CD4-positive, CD25-positive, alpha-beta regulatory T cell (primary cell): ENCODE results near the gene TTL. TPM values are rescaled to one million over a fixed set of nuclear protein-coding genes. Genes with fewer than 3 reads are reported as not detected.
"Not testable (repeated sequence)": the region's sequence is repeated elsewhere in the genome, so short reads cannot be mapped to it uniquely, and the experiment has no call there.

ENCODE experiments used
- ATAC-seq, 2 donors: fragments of 150-1000 bp; cut with Tn5 transposase; one replicate each; pipeline ENCODE4 v1.10.0; 2021; ENCODE audit warnings: low read depth in 2 of 2, moderate number of reproducible peaks in 2 of 2, moderate library complexity in 1 of 2
- DNase-seq, 3 donors: peaks; one replicate each; pipeline versions ENCODE4 v3.0.0 to v3.0.0-alpha.2; 2012 to 2022; ENCODE audit warnings: mixed read lengths in 1 of 3
- H3K27ac ChIP-seq: one replicate; pipeline ENCODE4 v1.7.0; 2013; ENCODE audit warnings: mild to moderate bottlenecking, low read length; ENCODE audit not compliant: insufficient read depth, poor library complexity, severe bottlenecking
- H3K27me3 ChIP-seq: one replicate; pipeline ENCODE4 v1.7.0; 2013; ENCODE audit warnings: low read length; ENCODE audit not compliant: control insufficient read depth, insufficient read depth
- H3K36me3 ChIP-seq: one replicate; pipeline ENCODE4 v1.7.0; 2013; ENCODE audit warnings: mild to moderate bottlenecking, low read length, moderate library complexity; ENCODE audit not compliant: control insufficient read depth, insufficient read depth
- H3K4me1 ChIP-seq: 2 replicates; pipeline ENCODE4 v1.7.0; 2013; ENCODE audit warnings: mild to moderate bottlenecking, low read length; ENCODE audit not compliant: insufficient read depth, control insufficient read depth, poor library complexity, severe bottlenecking
- H3K4me3 ChIP-seq: one replicate; pipeline ENCODE4 v1.7.0; 2013; ENCODE audit warnings: low read depth, mild to moderate bottlenecking, low read length, moderate library complexity
- H3K9me3 ChIP-seq, 2 experiments: 1 replicate in 1 of 2; 2 replicates in 1 of 2; pipeline ENCODE4 v1.7.0; 2013; ENCODE audit warnings: low read length in 2 of 2, mild to moderate bottlenecking in 1 of 2, moderate library complexity in 1 of 2; ENCODE audit not compliant: control insufficient read depth in 2 of 2
- H3K27ac Mint-ChIP-seq, 3 donors: one replicate each; pipeline ENCODE4 v1.8.0; 2020 to 2022; ENCODE audit warnings: mild to moderate bottlenecking in 3 of 3, mixed read lengths in 3 of 3, moderate library complexity in 2 of 3
- H3K27me3 Mint-ChIP-seq: one replicate; pipeline ENCODE4 v1.8.0; 2022; ENCODE audit warnings: mild to moderate bottlenecking, mixed read lengths
- H3K36me3 Mint-ChIP-seq: one replicate; pipeline ENCODE4 v1.8.0; 2020; ENCODE audit warnings: mixed read lengths
- H3K4me1 Mint-ChIP-seq, 4 donors: one replicate each; pipeline ENCODE4 v1.8.0; 2020 to 2022; ENCODE audit warnings: mixed read lengths in 4 of 4, mild to moderate bottlenecking in 1 of 4
- H3K4me3 Mint-ChIP-seq, 4 donors: one replicate each; pipeline ENCODE4 v1.8.0; 2020 to 2022; ENCODE audit warnings: mild to moderate bottlenecking in 4 of 4, mixed read lengths in 4 of 4, moderate library complexity in 3 of 4
- H3K9me3 Mint-ChIP-seq, 7 donors: one replicate each; pipeline ENCODE4 v1.8.0; 2020 to 2022; ENCODE audit warnings: mixed read lengths in 7 of 7, mild to moderate bottlenecking in 3 of 7, moderate library complexity in 2 of 7
- polyA plus RNA-seq, 4 donors: library from polyadenylated mRNA; unstranded; fragments of 300-500 nt; fragmentation: Illumina TruSeq; gene quantifications; one replicate each; pipeline ENCODE4 v1.2.3, GENCODE V29; 2021
- total RNA-seq: library from RNA; stranded (reverse); gene quantifications from one replicate; pipeline ENCODE4 v1.2.3, GENCODE V29; 2022

TTL gene
- total and polyA plus RNA-seq, 5 donors from 2014 or later = 2.0 to 32.5 (median 6.1) TPM

GRCh38 chr2:112541315-112542122, 59.6 kb downstream of the TTL start:
- Mint-ChIP-seq H3K27ac (no peak overlapping the region), H3K27me3 (no peaks in the 10 kb centered on the region)
- peak; percentile 75 to 77 for ATAC-seq

GRCh38 chr2:112542123-112542983, 60.4 kb downstream of the TTL start, which contains the start of gene POLR1B:
Gene POLR1B, plus strand, starts transcription at chr2:112542465. Its CDS starts 30 bp downstream, at chr2:112542495.
- peaks cover 33% of the 10 kb centered on the region for H3K4me1 ChIP-seq
- no peak within 1 kb of the TSS for H3K4me3 Mint-ChIP-seq
- peaks cover 6% of the 10 kb centered on the region for H3K36me3 Mint-ChIP-seq
- no peak within 1 kb of the TSS for H3K27ac Mint-ChIP-seq
- ATAC-seq = peak; percentile 80 to 82
- no peaks in the 10 kb centered on the region for H3K27me3 ChIP-seq
- H3K27ac ChIP-seq = peak within 1 kb of the TSS; percentile 87
- peak within 1 kb of the TSS; percentile 92 for H3K4me3 ChIP-seq
- H3K9me3 ChIP-seq = no peaks in the 10 kb centered on the region
- peaks cover 0 to under 1% (median 0%) of the 10 kb centered on the region in 7 donors for H3K9me3 Mint-ChIP-seq
- peak; percentile 68 to 89 (median 81) for DNase-seq
- H3K27me3 Mint-ChIP-seq = no peaks in the 10 kb centered on the region
- peaks cover 11% of the 10 kb centered on the region for H3K36me3 ChIP-seq
- H3K4me1 Mint-ChIP-seq = peaks cover 0 to 28% (median 17%) of the 10 kb centered on the region in 4 donors

More at GRCh38 chr2:112541315-112542122, 59.6 kb downstream of the TTL start:
- Histone ChIP-seq H3K27me3 (no peaks in the 10 kb centered on the region), H3K9me3 (no peaks in the 10 kb centered on the region), H3K4me3 (peak overlapping the region; percentile 92), H3K27ac (peak overlapping the region; percentile 87), H3K4me1 (peaks cover 33% of the 10 kb centered on the region), H3K36me3 (peaks cover 4% of the 10 kb centered on the region)
- peaks cover 0 to 2% (median 0%) of the 10 kb centered on the region in 7 donors for H3K9me3 Mint-ChIP-seq
- no peaks in the 10 kb centered on the region for H3K36me3 Mint-ChIP-seq
- peaks cover 0 to 28% (median 15%) of the 10 kb centered on the region in 4 donors for H3K4me1 Mint-ChIP-seq
- DNase-seq = peak in 1 of 3 donors; percentile 87
- no peak overlapping the region for H3K4me3 Mint-ChIP-seq

GRCh38 chr2:112542984-112543661, 61.2 kb downstream of the TTL start:
- Mint-ChIP-seq H3K4me1 (peaks cover 0 to 28% (median 18%) of the 10 kb centered on the region in 4 donors), H3K27me3 (no peaks in the 10 kb centered on the region), H3K27ac (no peak overlapping the region), H3K4me3 (no peak overlapping the region), H3K36me3 (peaks cover 12% of the 10 kb centered on the region), H3K9me3 (no peaks in the 10 kb centered on the region)
- Histone ChIP-seq H3K36me3 (peaks cover 19% of the 10 kb centered on the region), H3K27ac (peak overlapping the region; percentile 87), H3K4me3 (peak overlapping the region; percentile 92), H3K4me1 (peaks cover 33% of the 10 kb centered on the region), H3K9me3 (no peaks in the 10 kb centered on the region), H3K27me3 (no peaks in the 10 kb centered on the region)
- ATAC-seq (peak; percentile 1 to 9), DNase-seq (peak in 1 of 3 donors; percentile 58)

- Mint-ChIP-seq H3K4me3 (no peak overlapping the region), H3K9me3 (no peaks in the 10 kb centered on the region), H3K27ac (no peak overlapping the region), H3K4me1 (peaks cover 0 to 18% (median 14%) of the 10 kb centered on the region in 4 donors), H3K27me3 (no peaks in the 10 kb centered on the region), H3K36me3 (peaks cover 42% of the 10 kb centered on the region)
- no peak for DNase-seq
- Histone ChIP-seq H3K9me3 (no peaks in the 10 kb centered on the region), H3K36me3 (peaks cover 59% of the 10 kb centered on the region), H3K4me3 (no peak overlapping the region), H3K27ac (no peak overlapping the region), H3K27me3 (no peaks in the 10 kb centered on the region), H3K4me1 (peaks cover 25% of the 10 kb centered on the region)
- no peak for ATAC-seq
Measured at GRCh38 chr2:112547333-112547732, 65.4 kb downstream of the TTL start.

- ATAC-seq (no peak), DNase-seq (no peak)
- H3K27ac Mint-ChIP-seq = no peak overlapping the region
- no peak overlapping the region for H3K4me3 Mint-ChIP-seq
- H3K4me1 ChIP-seq = peaks cover 9% of the 10 kb centered on the region
- H3K27me3 Mint-ChIP-seq = no peaks in the 10 kb centered on the region
- H3K27ac ChIP-seq = no peak overlapping the region
- H3K36me3 ChIP-seq = peaks cover 74% of the 10 kb centered on the region
- peaks cover 0 to 18% (median 14%) of the 10 kb centered on the region in 4 donors for H3K4me1 Mint-ChIP-seq
- H3K9me3 ChIP-seq = no peaks in the 10 kb centered on the region
- no peaks in the 10 kb centered on the region for H3K27me3 ChIP-seq
- no peaks in the 10 kb centered on the region for H3K9me3 Mint-ChIP-seq
- peaks cover 55% of the 10 kb centered on the region for H3K36me3 Mint-ChIP-seq
- H3K4me3 ChIP-seq = no peak overlapping the region
Measured at GRCh38 chr2:112548980-112549379, 67.0 kb downstream of the TTL start.

GRCh38 chr2:112566104-112566503, 84.1 kb downstream of the TTL start:
- Mint-ChIP-seq H3K36me3 (peaks cover 62% of the 10 kb centered on the region), H3K4me1 (peaks cover 0 to 7% (median 1%) of the 10 kb centered on the region in 4 donors), H3K4me3 (no peak overlapping the region), H3K27ac (peak overlapping the region in 1 of 3 donors; percentile 32), H3K9me3 (peaks cover 0 to 10% (median 0%) of the 10 kb centered on the region in 7 donors), H3K27me3 (no peaks in the 10 kb centered on the region)
- Histone ChIP-seq H3K27me3 (no peaks in the 10 kb centered on the region), H3K4me3 (no peak overlapping the region), H3K9me3 (peaks cover 0 to 5% of the 10 kb centered on the region in 2 experiments), H3K4me1 (no peaks in the 10 kb centered on the region), H3K27ac (no peak overlapping the region), H3K36me3 (peaks cover 81% of the 10 kb centered on the region)
- DNase-seq (peak in 1 of 3 donors; percentile 26), ATAC-seq (no peak)

- H3K36me3 Mint-ChIP-seq = peaks cover 62% of the 10 kb centered on the region
- H3K4me3 Mint-ChIP-seq, H3K4me3 ChIP-seq, H3K27ac Mint-ChIP-seq, H3K27me3 ChIP-seq, H3K27me3 Mint-ChIP-seq, DNase-seq, ATAC-seq, H3K4me1 ChIP-seq, H3K9me3 ChIP-seq, H3K27ac ChIP-seq: not testable (repeated sequence)
- H3K36me3 ChIP-seq = peaks cover 81% of the 10 kb centered on the region
- H3K4me1 Mint-ChIP-seq = peaks cover 0 to 11% (median 0%) of the 10 kb centered on the region in 4 donors
- H3K9me3 Mint-ChIP-seq = peaks cover 0 to 10% (median 0%) of the 10 kb centered on the region in 7 donors
Measured at GRCh38 chr2:112566508-112566907, 84.6 kb downstream of the TTL start.
